ENCODE measurements around the gene IFT80.

The IFT80 gene

GRCh38 chr3:160440687-160441086, 41.7 kb upstream of the IFT80 start:
- TF ChIP-seq FOXM1 (IDR thresholded peaks at IDR 0.05; ENCODE audit: borderline replicate concordance, low read depth), result no peak
- TF ChIP-seq ZBTB7A (IDR thresholded peaks at IDR 0.05; ENCODE audit: low read depth), result no peak
- TF ChIP-seq EGR1 (IDR thresholded peaks at IDR 0.05), result no peak
- no peak for TF ChIP-seq RAD21 (IDR thresholded peaks at IDR 0.05; ENCODE audit: low read depth)
- TF ChIP-seq REST (IDR thresholded peaks at IDR 0.05; ENCODE audit: low read depth), result no peak
- TF ChIP-seq TAF1 (IDR thresholded peaks at IDR 0.05; ENCODE audit: low read depth), result no peak
- no peak for TF ChIP-seq EP300 (IDR thresholded peaks at IDR 0.05; ENCODE audit: borderline replicate concordance)
- no peak for TF ChIP-seq YY1 (IDR thresholded peaks at IDR 0.05; ENCODE audit: low read depth)
- no peak for TF ChIP-seq CREB1 (IDR thresholded peaks at IDR 0.05; ENCODE audit: low read depth)
- no peak for TF ChIP-seq TEAD4 (IDR thresholded peaks at IDR 0.05)

- no peak for TF ChIP-seq NFIC (IDR thresholded peaks at IDR 0.05)
- TF ChIP-seq, protein P1, sequence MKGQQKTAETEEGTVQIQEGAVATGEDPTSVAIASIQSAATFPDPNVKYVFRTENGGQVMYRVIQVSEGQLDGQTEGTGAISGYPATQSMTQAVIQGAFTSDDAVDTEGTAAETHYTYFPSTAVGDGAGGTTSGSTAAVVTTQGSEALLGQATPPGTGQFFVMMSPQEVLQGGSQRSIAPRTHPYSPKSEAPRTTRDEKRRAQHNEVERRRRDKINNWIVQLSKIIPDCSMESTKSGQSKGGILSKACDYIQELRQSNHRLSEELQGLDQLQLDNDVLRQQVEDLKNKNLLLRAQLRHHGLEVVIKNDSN (IDR thresholded peaks at IDR 0.05), result no peak
- no peak for TF ChIP-seq CEBPB (IDR thresholded peaks at IDR 0.05)
- no peak for TF ChIP-seq YY1 (IDR thresholded peaks at IDR 0.05; ENCODE audit: low read depth)
- TF ChIP-seq CREB1 (IDR thresholded peaks at IDR 0.05; ENCODE audit: low read depth), result no peak
- TF ChIP-seq TEAD4 (IDR thresholded peaks at IDR 0.05), result no peak
- TF ChIP-seq ZBTB7A (IDR thresholded peaks at IDR 0.05; ENCODE audit: low read depth), result no peak
- no peak for TF ChIP-seq REST (IDR thresholded peaks at IDR 0.05; ENCODE audit: low read depth)
- TF ChIP-seq TCF12 (IDR thresholded peaks at IDR 0.05; ENCODE audit: low read depth), result no peak
- TF ChIP-seq EP300 (IDR thresholded peaks at IDR 0.05; ENCODE audit: borderline replicate concordance), result no peak
- no peak for TF ChIP-seq MAX (IDR thresholded peaks at IDR 0.05)
- TF ChIP-seq RAD21 (IDR thresholded peaks at IDR 0.05; ENCODE audit: low read depth), result no peak
- TF ChIP-seq TAF1 (IDR thresholded peaks at IDR 0.05; ENCODE audit: low read depth), result no peak
- no peak for TF ChIP-seq EGR1 (IDR thresholded peaks at IDR 0.05)
- TF ChIP-seq FOXM1 (IDR thresholded peaks at IDR 0.05; ENCODE audit: borderline replicate concordance, low read depth), result no peak
These were observed 38.0 kb upstream of the IFT80 start for GRCh38 chr3:160437083-160437455.

DNA sequence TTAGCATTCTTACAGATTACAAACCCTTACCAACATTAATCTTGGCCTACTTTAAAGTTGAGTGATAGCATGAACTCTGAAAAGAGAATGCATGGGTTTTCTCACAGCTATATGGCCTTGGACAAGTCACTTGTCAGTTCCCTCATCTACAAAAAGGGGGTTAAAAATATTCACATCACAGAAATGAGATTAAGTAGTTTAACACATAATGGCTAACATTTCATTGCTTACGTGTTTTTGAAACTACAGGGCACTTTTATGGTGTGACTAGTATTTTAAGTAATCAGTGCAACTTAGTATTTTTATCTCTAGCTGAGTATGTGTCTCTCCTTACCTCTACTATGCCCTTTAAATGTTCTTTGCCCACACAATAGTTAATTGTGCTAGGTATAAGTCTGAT, 36.7 kb upstream of the IFT80 start:
- TF ChIP-seq EP300 (IDR thresholded peaks at IDR 0.05; ENCODE audit: borderline replicate concordance) (no peak), CEBPB (IDR thresholded peaks at IDR 0.05) (no peak), NFIC (IDR thresholded peaks at IDR 0.05) (no peak), ZBTB7A (IDR thresholded peaks at IDR 0.05; ENCODE audit: low read depth) (no peak), RAD21 (IDR thresholded peaks at IDR 0.05; ENCODE audit: low read depth) (no peak), TEAD4 (IDR thresholded peaks at IDR 0.05) (no peak), FOXM1 (IDR thresholded peaks at IDR 0.05; ENCODE audit: borderline replicate concordance, low read depth) (no peak), TCF12 (IDR thresholded peaks at IDR 0.05; ENCODE audit: low read depth) (no peak)

DNA sequence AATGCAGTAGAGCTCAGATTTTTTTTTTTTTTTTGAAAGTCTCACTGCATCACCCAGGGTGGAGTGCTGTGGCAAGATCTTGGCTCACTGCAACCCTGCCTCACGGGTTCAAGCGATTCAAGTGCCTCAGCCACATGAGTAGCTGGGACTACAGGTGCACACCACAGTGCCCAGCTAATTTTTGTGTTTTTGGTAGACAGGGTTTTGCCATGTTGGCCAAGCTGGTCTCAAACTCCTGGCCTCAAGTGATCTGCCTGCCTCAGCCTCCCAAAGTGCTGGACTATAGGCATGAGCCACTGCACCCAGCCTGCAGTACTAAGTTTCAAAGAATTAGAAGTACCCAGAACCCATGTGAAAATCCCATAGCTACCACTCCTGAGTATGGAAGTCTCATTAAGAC, 36.1 kb upstream of the IFT80 start:
- TF ChIP-seq TCF12 (IDR thresholded peaks at IDR 0.05; ENCODE audit: low read depth) (no peak), ZBTB7A (IDR thresholded peaks at IDR 0.05; ENCODE audit: low read depth) (no peak), MAX (IDR thresholded peaks at IDR 0.05) (no peak), TEAD4 (IDR thresholded peaks at IDR 0.05) (no peak), YY1 (IDR thresholded peaks at IDR 0.05; ENCODE audit: low read depth) (no peak), TAF1 (IDR thresholded peaks at IDR 0.05; ENCODE audit: low read depth) (no peak), FOXM1 (IDR thresholded peaks at IDR 0.05; ENCODE audit: borderline replicate concordance, low read depth) (no peak), EP300 (IDR thresholded peaks at IDR 0.05; ENCODE audit: borderline replicate concordance) (no peak), CEBPB (IDR thresholded peaks at IDR 0.05) (no peak), REST (IDR thresholded peaks at IDR 0.05; ENCODE audit: low read depth) (no peak), RAD21 (IDR thresholded peaks at IDR 0.05; ENCODE audit: low read depth) (no peak), EGR1 (IDR thresholded peaks at IDR 0.05) (no peak), NFIC (IDR thresholded peaks at IDR 0.05) (no peak), CREB1 (IDR thresholded peaks at IDR 0.05; ENCODE audit: low read depth) (no peak)

GRCh38 chr3:160434071-160434470, 35.0 kb upstream of the IFT80 start:
- TF ChIP-seq TCF12 (IDR thresholded peaks at IDR 0.05; ENCODE audit: low read depth) (no peak), ZBTB7A (IDR thresholded peaks at IDR 0.05; ENCODE audit: low read depth) (no peak), NFIC (IDR thresholded peaks at IDR 0.05) (no peak), YY1 (IDR thresholded peaks at IDR 0.05; ENCODE audit: low read depth) (no peak), CEBPB (IDR thresholded peaks at IDR 0.05) (no peak), TAF1 (IDR thresholded peaks at IDR 0.05; ENCODE audit: low read depth) (no peak), CREB1 (IDR thresholded peaks at IDR 0.05; ENCODE audit: low read depth) (no peak), EGR1 (IDR thresholded peaks at IDR 0.05) (no peak), RAD21 (IDR thresholded peaks at IDR 0.05; ENCODE audit: low read depth) (no peak)
- TF ChIP-seq, protein P1 (IDR thresholded peaks at IDR 0.05), result no peak

All from Ishikawa (cell line).